Astrocyte (in vitro differentiated cells and primary cell): Measurements from ENCODE around the gene ABI1. TPM values are rescaled to one million over a fixed set of nuclear protein-coding genes. Genes with fewer than 3 reads are reported as not detected.

Experiments used
- DNase-seq: peaks from one replicate; pipeline ENCODE4 v3.0.0-alpha.2; 2010; ENCODE audit warnings: low read depth
- FAIRE-seq: peaks from 2 replicates; lab custom pipeline; 2011; peaks lifted over from hg19 to GRCh38; lab: Jason Lieb, UNC
- H2AFZ ChIP-seq: 2 replicates; pipeline ENCODE4 v1.6.0; 2012; ENCODE audit warnings: low read depth, low read length, inconsistent platforms
- H3K27ac ChIP-seq: 2 replicates; pipeline ENCODE4 v1.5.1; 2011; ENCODE audit warnings: low read depth, low read length, inconsistent platforms
- H3K27me3 ChIP-seq: 2 replicates; pipeline ENCODE4 v1.6.0; 2011; ENCODE audit warnings: low read length, inconsistent platforms; ENCODE audit not compliant: insufficient read depth
- H3K36me3 ChIP-seq: 2 replicates; pipeline ENCODE4 v1.5.1; 2011; ENCODE audit warnings: low read length, inconsistent platforms; ENCODE audit not compliant: insufficient read depth
- H3K4me1 ChIP-seq: 2 replicates; pipeline ENCODE4 v1.5.1; 2011; ENCODE audit warnings: low read length, inconsistent platforms; ENCODE audit not compliant: insufficient read depth
- H3K4me2 ChIP-seq: 2 replicates; pipeline ENCODE4 v1.6.0; 2012; ENCODE audit warnings: low read length, inconsistent platforms
- H3K4me3 ChIP-seq: 2 replicates; pipeline ENCODE4 v1.5.1; 2011; ENCODE audit warnings: low read depth, mild to moderate bottlenecking, low read length, inconsistent platforms; ENCODE audit not compliant: insufficient read depth
- H3K79me2 ChIP-seq: 2 replicates; pipeline ENCODE4 v1.6.0; 2012; ENCODE audit warnings: mild to moderate bottlenecking, low read length, inconsistent platforms; ENCODE audit not compliant: insufficient read depth
- H3K9ac ChIP-seq: 2 replicates; pipeline ENCODE4 v1.6.0; 2012; ENCODE audit warnings: mild to moderate bottlenecking, low read length, inconsistent platforms
- H3K9me3 ChIP-seq: 2 replicates; pipeline ENCODE4 v1.5.1; 2012; ENCODE audit warnings: low read depth, mild to moderate bottlenecking, low read length, inconsistent platforms; ENCODE audit not compliant: insufficient read depth
- H4K20me1 ChIP-seq: 2 replicates; pipeline ENCODE4 v1.6.0; 2012; ENCODE audit warnings: low read length, inconsistent platforms; ENCODE audit not compliant: insufficient read depth
- H3K27ac Mint-ChIP-seq: one replicate; pipeline ENCODE4 v1.8.0; 2021; ENCODE audit warnings: mild to moderate bottlenecking, mixed read lengths; ENCODE audit not compliant: unreplicated experiment
- H3K27me3 Mint-ChIP-seq: one replicate; pipeline ENCODE4 v1.8.0; 2021; ENCODE audit warnings: low read depth, mixed read lengths; ENCODE audit not compliant: unreplicated experiment
- H3K36me3 Mint-ChIP-seq: one replicate; pipeline ENCODE4 v1.8.0; 2021; ENCODE audit warnings: low read depth, mixed read lengths; ENCODE audit not compliant: unreplicated experiment
- H3K4me1 Mint-ChIP-seq: one replicate; pipeline ENCODE4 v1.8.0; 2021; ENCODE audit warnings: low read depth, mixed read lengths; ENCODE audit not compliant: unreplicated experiment
- H3K4me3 Mint-ChIP-seq: one replicate; pipeline ENCODE4 v1.8.0; 2021; ENCODE audit warnings: mild to moderate bottlenecking, moderate library complexity, mixed read lengths; ENCODE audit not compliant: unreplicated experiment
- H3K9me3 Mint-ChIP-seq: one replicate; pipeline ENCODE4 v1.8.0; 2021; ENCODE audit warnings: mild to moderate bottlenecking, mixed read lengths; ENCODE audit not compliant: unreplicated experiment
- CTCF ChIP-seq: IDR thresholded peaks from 2 replicates; pipeline ENCODE4 v1.5.1; 2011; ENCODE audit warnings: low read depth, mild to moderate bottlenecking, inconsistent platforms, low read length, moderate library complexity; ENCODE audit not compliant: insufficient read depth
- EZH2 ChIP-seq: IDR thresholded peaks from 2 replicates; pipeline ENCODE4 v1.6.1; 2012; ENCODE audit warnings: mild to moderate bottlenecking, low read length, inconsistent platforms; ENCODE audit not compliant: insufficient read depth
- total RNA-seq: library from RNA; stranded (reverse); gene quantifications from 2 replicates; pipeline ENCODE4 v1.2.1, GENCODE V29; 2021

The ABI1 gene
- total RNA-seq, 1 donor from 2014 or later, result 65.1 TPM

GRCh38 chr10:26841733-26842317 lies 18.9 kb downstream of the ABI1 start:
- Histone ChIP-seq H3K36me3 (no peaks in the 10 kb centered on the region), H2AFZ (no peak overlapping the region), H3K4me2 (no peak overlapping the region), H3K4me3 (no peak overlapping the region), H4K20me1 (peaks cover 87% of the 10 kb centered on the region), H3K9me3 (no peaks in the 10 kb centered on the region), H3K27me3 (no peaks in the 10 kb centered on the region), H3K27ac (no peak overlapping the region), H3K4me1 (no peaks in the 10 kb centered on the region), H3K79me2 (peaks cover 99% of the 10 kb centered on the region), H3K9ac (no peak overlapping the region)
- DNase-seq, result no peak
- no peaks in the 10 kb centered on the region for H3K36me3 Mint-ChIP-seq
- H3K4me1 Mint-ChIP-seq, result peaks cover 26% of the 10 kb centered on the region
- H3K4me3 Mint-ChIP-seq, result no peak overlapping the region
- no peak for TF ChIP-seq CTCF
- TF ChIP-seq EZH2, result no peak
- H3K27ac Mint-ChIP-seq, result no peak overlapping the region
- H3K27me3 Mint-ChIP-seq, result no peaks in the 10 kb centered on the region
- no peaks in the 10 kb centered on the region for H3K9me3 Mint-ChIP-seq
- FAIRE-seq, result no peak

GRCh38 chr10:26840938-26841732 lies 19.6 kb downstream of the ABI1 start:
- Histone ChIP-seq H2AFZ (no peak overlapping the region), H3K4me2 (no peak overlapping the region), H3K4me3 (no peak overlapping the region), H3K36me3 (no peaks in the 10 kb centered on the region), H4K20me1 (peaks cover 88% of the 10 kb centered on the region), H3K9ac (no peak overlapping the region), H3K4me1 (no peaks in the 10 kb centered on the region), H3K79me2 (peaks cover 99% of the 10 kb centered on the region), H3K9me3 (no peaks in the 10 kb centered on the region), H3K27ac (no peak overlapping the region), H3K27me3 (no peaks in the 10 kb centered on the region)
- TF ChIP-seq CTCF, result no peak
- TF ChIP-seq EZH2, result no peak
- H3K27ac Mint-ChIP-seq, result no peak overlapping the region
- H3K9me3 Mint-ChIP-seq, result no peaks in the 10 kb centered on the region
- H3K4me3 Mint-ChIP-seq, result no peak overlapping the region
- no peaks in the 10 kb centered on the region for H3K36me3 Mint-ChIP-seq
- no peaks in the 10 kb centered on the region for H3K27me3 Mint-ChIP-seq
- FAIRE-seq (no peak), DNase-seq (no peak)
- peaks cover 33% of the 10 kb centered on the region for H3K4me1 Mint-ChIP-seq
